Colonic mucosa (tissue), 4 donors: ENCODE data around the gene ADIPOR2. TPM values are rescaled to one million over a fixed set of nuclear protein-coding genes. Genes with fewer than 3 reads are reported as not detected.

ENCODE experiments used
- DNase-seq: peaks from one replicate; pipeline ENCODE4 v3.0.0-alpha.2; 2020
- H3K27ac ChIP-seq: fragments of 200-600 bp; one replicate; pipeline ENCODE4 v1.8.0; 2021
- H3K27me3 ChIP-seq: fragments of 200-600 bp; one replicate; pipeline ENCODE4 v1.8.0; 2021
- H3K36me3 ChIP-seq: fragments of 200-600 bp; one replicate; pipeline ENCODE4 v1.8.0; 2021
- H3K4me1 ChIP-seq: fragments of 200-600 bp; one replicate; pipeline ENCODE4 v1.8.0; 2021; ENCODE audit warnings: mild to moderate bottlenecking
- H3K4me3 ChIP-seq: fragments of 200-600 bp; one replicate; pipeline ENCODE4 v1.8.0; 2021
- H3K9ac ChIP-seq, 2 donors: one replicate each; pipeline ENCODE4 v1.7.0; 2013; ENCODE audit warnings: control low read depth in 2 of 2, low read depth in 2 of 2, low read length in 2 of 2
- H3K9me3 ChIP-seq: fragments of 200-600 bp; one replicate; pipeline ENCODE4 v1.8.0; 2021
- intact Hi-C: fragments of 100-400 bp; cut with DNase I; formaldehyde crosslinking; loops from one replicate; pipeline ENCODE4 v1.14.1; 2022
- total RNA-seq, 2 donors: library from RNA; stranded (reverse); fragmentation: NEBNext Ultra II Directional in 1 of 2; extraction: Animal tissue kit (Norgen Biotek cat#: 25700) in 1 of 2; gene quantifications; one replicate each; pipeline ENCODE4 v1.2.1, GENCODE V29; 2021
- TF ChIP-seq, protein P1 (sequence below): fragments of 200-600 bp; IDR thresholded peaks from one replicate; pipeline ENCODE4 v1.8.0; 2022; ENCODE audit warnings: antibody characterized with exemption, mild to moderate bottlenecking
- donor health status: healthy.
- donor health status: DM: no; HTN: no; CAD: no.
- donor health status: DM: no; HTN: no; CAD: no.

ADIPOR2 gene
- total RNA-seq, 2 donors from 2014 or later = 68.3 to 138 TPM

- peaks cover 6% of the 10 kb centered on the region for H3K27me3 ChIP-seq
- H3K9ac ChIP-seq = no peak overlapping the region
- DNase-seq = no peak
- H3K36me3 ChIP-seq = no peaks in the 10 kb centered on the region
- no peaks in the 10 kb centered on the region for H3K9me3 ChIP-seq
- H3K4me1 ChIP-seq = no peaks in the 10 kb centered on the region
- TF ChIP-seq, protein P1, sequence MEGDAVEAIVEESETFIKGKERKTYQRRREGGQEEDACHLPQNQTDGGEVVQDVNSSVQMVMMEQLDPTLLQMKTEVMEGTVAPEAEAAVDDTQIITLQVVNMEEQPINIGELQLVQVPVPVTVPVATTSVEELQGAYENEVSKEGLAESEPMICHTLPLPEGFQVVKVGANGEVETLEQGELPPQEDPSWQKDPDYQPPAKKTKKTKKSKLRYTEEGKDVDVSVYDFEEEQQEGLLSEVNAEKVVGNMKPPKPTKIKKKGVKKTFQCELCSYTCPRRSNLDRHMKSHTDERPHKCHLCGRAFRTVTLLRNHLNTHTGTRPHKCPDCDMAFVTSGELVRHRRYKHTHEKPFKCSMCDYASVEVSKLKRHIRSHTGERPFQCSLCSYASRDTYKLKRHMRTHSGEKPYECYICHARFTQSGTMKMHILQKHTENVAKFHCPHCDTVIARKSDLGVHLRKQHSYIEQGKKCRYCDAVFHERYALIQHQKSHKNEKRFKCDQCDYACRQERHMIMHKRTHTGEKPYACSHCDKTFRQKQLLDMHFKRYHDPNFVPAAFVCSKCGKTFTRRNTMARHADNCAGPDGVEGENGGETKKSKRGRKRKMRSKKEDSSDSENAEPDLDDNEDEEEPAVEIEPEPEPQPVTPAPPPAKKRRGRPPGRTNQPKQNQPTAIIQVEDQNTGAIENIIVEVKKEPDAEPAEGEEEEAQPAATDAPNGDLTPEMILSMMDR = no peak
- H3K27ac ChIP-seq = no peak overlapping the region
- intact Hi-C loops = no loop called here
- H3K4me3 ChIP-seq = no peak overlapping the region
These were observed 138.5 kb downstream of the ADIPOR2 start for GRCh38 chr12:1829306-1829900.

- H3K27ac ChIP-seq = no peak overlapping the region
- H3K36me3 ChIP-seq = no peaks in the 10 kb centered on the region
- H3K4me1 ChIP-seq = no peaks in the 10 kb centered on the region
- intact Hi-C loops = no loop called here
- TF ChIP-seq, protein P1 = no peak
- H3K4me3 ChIP-seq = no peak overlapping the region
- no peaks in the 10 kb centered on the region for H3K9me3 ChIP-seq
- H3K9ac ChIP-seq = no peak overlapping the region
- H3K27me3 ChIP-seq = peaks cover 6% of the 10 kb centered on the region
- no peak for DNase-seq
These were observed 139.6 kb downstream of the ADIPOR2 start for GRCh38 chr12:1830401-1830845.

GRCh38 chr12:1830981-1831963 lies 140.4 kb downstream of the ADIPOR2 start:
- Histone ChIP-seq H3K27ac (no peak overlapping the region), H3K4me1 (no peaks in the 10 kb centered on the region), H3K4me3 (no peak overlapping the region), H3K27me3 (peaks cover 6% of the 10 kb centered on the region), H3K9ac (no peak overlapping the region), H3K36me3 (no peaks in the 10 kb centered on the region), H3K9me3 (no peaks in the 10 kb centered on the region)
- DNase-seq = no peak
- TF ChIP-seq, protein P1 = no peak
- intact Hi-C loops = no loop called here

DNA sequence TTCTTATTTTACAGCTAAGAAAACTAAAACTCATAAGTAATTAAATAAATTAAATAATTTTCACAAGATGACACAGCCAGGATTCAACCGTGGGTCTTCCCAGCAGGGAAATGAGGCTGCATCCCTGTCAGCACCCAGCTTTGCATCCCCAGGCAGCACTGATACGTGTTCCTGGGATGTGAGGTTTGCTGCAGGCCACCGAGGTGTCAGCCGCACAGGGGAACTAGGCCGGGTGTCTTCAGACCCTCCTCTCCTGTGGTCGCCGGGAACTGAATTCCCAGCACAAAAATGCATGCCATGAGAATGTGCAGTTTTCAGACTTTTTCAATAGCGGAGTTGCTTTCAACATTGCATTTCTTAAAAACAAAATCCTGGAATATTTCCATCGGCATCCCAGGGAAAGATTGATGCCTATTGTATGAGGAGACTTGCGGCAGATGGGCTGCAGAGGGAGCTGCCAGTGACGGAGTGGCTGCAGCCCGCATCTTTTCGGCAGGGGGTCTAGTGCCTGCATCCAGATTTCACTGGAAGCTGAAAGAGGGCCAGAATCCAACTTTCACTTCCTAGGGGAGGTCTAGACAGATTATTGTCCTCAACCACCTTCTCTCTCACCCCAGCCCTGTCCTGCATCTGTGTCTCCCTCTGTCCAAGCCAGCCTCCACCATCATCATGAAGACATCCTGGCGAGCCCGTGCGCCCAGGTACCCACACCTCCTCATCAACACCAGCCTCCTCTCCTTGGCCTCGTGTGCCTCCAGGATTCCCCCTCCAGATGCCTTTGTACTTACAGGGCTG lies 142.1 kb downstream of the ADIPOR2 start:
- Histone ChIP-seq H3K27ac (no peak overlapping the region), H3K36me3 (no peaks in the 10 kb centered on the region), H3K27me3 (peaks cover 6% of the 10 kb centered on the region), H3K9me3 (no peaks in the 10 kb centered on the region), H3K9ac (no peak overlapping the region), H3K4me3 (no peak overlapping the region), H3K4me1 (no peaks in the 10 kb centered on the region)
- intact Hi-C loops = no loop called here
- TF ChIP-seq, protein P1 = no peak
- no peak for DNase-seq

GRCh38 chr12:1833596-1834028 lies 142.7 kb downstream of the ADIPOR2 start:
- H3K36me3 ChIP-seq = no peaks in the 10 kb centered on the region
- H3K9ac ChIP-seq = no peak overlapping the region
- DNase-seq = no peak
- no peak overlapping the region for H3K4me3 ChIP-seq
- no peaks in the 10 kb centered on the region for H3K4me1 ChIP-seq
- no peak overlapping the region for H3K27ac ChIP-seq
- intact Hi-C loops = no loop called here
- TF ChIP-seq, protein P1 = no peak
- no peaks in the 10 kb centered on the region for H3K9me3 ChIP-seq
- H3K27me3 ChIP-seq = peaks cover 6% of the 10 kb centered on the region
